SU-DHL-6 (cell line): Measurements from ENCODE around the gene TFB1M.

Source experiments
- H2AFZ ChIP-seq: fragments of 200-600 bp; sonication (generic); 2 replicates; pipeline ENCODE4 v1.6.1; 2014; ENCODE audit warnings: low read depth, mild to moderate bottlenecking, moderate library complexity, mixed read lengths, antibody characterized with exemption, low read length; ENCODE audit not compliant: severe bottlenecking
- H3F3A ChIP-seq: fragments of 200-600 bp; shearing (Covaris generic); 2 replicates; pipeline ENCODE4 v1.6.0; 2016; ENCODE audit warnings: antibody characterized with exemption, mild to moderate bottlenecking; ENCODE audit not compliant: insufficient read depth
- H3K27ac ChIP-seq: fragments of 200-600 bp; sonication (generic); 2 replicates; pipeline ENCODE4 v1.5.1; 2016; ENCODE audit warnings: low read depth, mild to moderate bottlenecking, low read length, moderate library complexity, mixed read lengths
- H3K27me3 ChIP-seq: fragments of 200-600 bp; sonication (generic), shearing (Covaris generic); 2 replicates; pipeline ENCODE4 v1.6.0; 2014; ENCODE audit warnings: mild to moderate bottlenecking, low read length
- H3K36me3 ChIP-seq: fragments of 200-600 bp; sonication (generic); 2 replicates; pipeline ENCODE4 v1.6.1; 2014; ENCODE audit warnings: mild to moderate bottlenecking, low read length, mixed read lengths
- H3K4me2 ChIP-seq: fragments of 300-600, 200-600 bp; shearing (Covaris generic), sonication (generic); 2 replicates; pipeline ENCODE4 v1.6.0; 2014; ENCODE audit warnings: low read length, low read depth, mild to moderate bottlenecking; ENCODE audit not compliant: poor library complexity, severe bottlenecking
- H3K4me3 ChIP-seq: fragments of 200-600 bp; sonication (generic); 2 replicates; pipeline ENCODE4 v1.5.1; 2014; ENCODE audit warnings: antibody characterized with exemption, low read length, mild to moderate bottlenecking, mixed read lengths; ENCODE audit not compliant: insufficient read depth, poor library complexity, severe bottlenecking
- H3K79me2 ChIP-seq: fragments of 200-600 bp; sonication (generic); 2 replicates; pipeline ENCODE4 v1.6.1; 2014; ENCODE audit warnings: mild to moderate bottlenecking, low read length, moderate library complexity; ENCODE audit not compliant: insufficient read depth
- H3K9ac ChIP-seq: fragments of 200-600 bp; sonication (generic); 2 replicates; pipeline ENCODE4 v1.7.0; 2014; ENCODE audit warnings: mild to moderate bottlenecking, low read length
- H3K9me2 ChIP-seq: fragments of 200-600 bp; sonication (generic); replicated peaks from 2 replicates; pipeline ENCODE4 v1.6.1; 2014; ENCODE audit warnings: low read length; ENCODE audit not compliant: insufficient read depth
- H3K9me3 ChIP-seq: fragments of 200-600 bp; sonication (generic); 2 replicates; pipeline ENCODE4 v1.6.1; 2014; ENCODE audit warnings: low read length, mixed read lengths; ENCODE audit not compliant: insufficient read depth
- H4K20me1 ChIP-seq: fragments of 200-600 bp; sonication (generic); 2 replicates; pipeline ENCODE4 v1.6.1; 2014; ENCODE audit warnings: low read depth, mild to moderate bottlenecking, antibody characterized with exemption, low read length, moderate library complexity, mixed read lengths
- EZH2phosphoT487 ChIP-seq: fragments of 200-600 bp; sonication (generic), shearing (Covaris generic); conservative IDR thresholded peaks from 2 replicates; pipeline ENCODE4 v1.6.1; 2018; ENCODE audit warnings: mild to moderate bottlenecking, antibody characterized with exemption, low read length, moderate library complexity, mixed read lengths
- TF ChIP-seq, protein P1 (sequence below): fragments of 200-600 bp; sonication (generic); IDR thresholded peaks from one replicate; pipeline ENCODE4 v1.5.1; 2017; ENCODE audit warnings: antibody characterized with exemption, mild to moderate bottlenecking, low read length, moderate library complexity; ENCODE audit not compliant: insufficient read depth, poor library complexity, severe bottlenecking

TFB1M gene

DNA sequence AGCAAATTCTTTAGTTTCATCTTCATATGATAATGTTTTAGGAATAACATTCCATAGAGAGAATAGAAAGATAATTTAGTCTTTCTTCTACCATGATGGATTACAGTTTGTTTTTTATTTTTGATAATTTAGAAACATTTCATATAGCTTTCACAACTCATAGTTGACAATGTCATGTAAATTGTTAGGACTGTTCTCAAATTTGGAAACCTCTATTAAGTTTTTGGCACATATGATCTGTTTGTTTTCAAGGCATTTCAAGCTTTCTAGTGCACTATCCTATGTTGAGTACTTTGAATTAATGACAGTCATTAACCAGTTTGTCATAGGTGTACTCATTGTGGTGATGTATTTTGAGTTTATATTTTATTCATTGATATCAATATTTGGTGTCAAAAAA is 10.7 kb upstream of the TFB1M start:
- no peaks in the 10 kb centered on the region for H4K20me1 ChIP-seq
- H3K36me3 ChIP-seq, result no peaks in the 10 kb centered on the region
- H3F3A ChIP-seq, result no peaks in the 10 kb centered on the region
- no peak overlapping the region for H3K4me2 ChIP-seq
- no peak overlapping the region for H3K9ac ChIP-seq
- TF ChIP-seq, protein P1, sequence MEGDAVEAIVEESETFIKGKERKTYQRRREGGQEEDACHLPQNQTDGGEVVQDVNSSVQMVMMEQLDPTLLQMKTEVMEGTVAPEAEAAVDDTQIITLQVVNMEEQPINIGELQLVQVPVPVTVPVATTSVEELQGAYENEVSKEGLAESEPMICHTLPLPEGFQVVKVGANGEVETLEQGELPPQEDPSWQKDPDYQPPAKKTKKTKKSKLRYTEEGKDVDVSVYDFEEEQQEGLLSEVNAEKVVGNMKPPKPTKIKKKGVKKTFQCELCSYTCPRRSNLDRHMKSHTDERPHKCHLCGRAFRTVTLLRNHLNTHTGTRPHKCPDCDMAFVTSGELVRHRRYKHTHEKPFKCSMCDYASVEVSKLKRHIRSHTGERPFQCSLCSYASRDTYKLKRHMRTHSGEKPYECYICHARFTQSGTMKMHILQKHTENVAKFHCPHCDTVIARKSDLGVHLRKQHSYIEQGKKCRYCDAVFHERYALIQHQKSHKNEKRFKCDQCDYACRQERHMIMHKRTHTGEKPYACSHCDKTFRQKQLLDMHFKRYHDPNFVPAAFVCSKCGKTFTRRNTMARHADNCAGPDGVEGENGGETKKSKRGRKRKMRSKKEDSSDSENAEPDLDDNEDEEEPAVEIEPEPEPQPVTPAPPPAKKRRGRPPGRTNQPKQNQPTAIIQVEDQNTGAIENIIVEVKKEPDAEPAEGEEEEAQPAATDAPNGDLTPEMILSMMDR, result no peak
- no peak overlapping the region for H3K27ac ChIP-seq
- no peak overlapping the region for H3K4me3 ChIP-seq
- H3K79me2 ChIP-seq, result no peaks in the 10 kb centered on the region
- no peaks in the 10 kb centered on the region for H3K9me3 ChIP-seq
- no peaks in the 10 kb centered on the region for H3K9me2 ChIP-seq
- no peak overlapping the region for H2AFZ ChIP-seq
- no peaks in the 10 kb centered on the region for H3K27me3 ChIP-seq

DNA sequence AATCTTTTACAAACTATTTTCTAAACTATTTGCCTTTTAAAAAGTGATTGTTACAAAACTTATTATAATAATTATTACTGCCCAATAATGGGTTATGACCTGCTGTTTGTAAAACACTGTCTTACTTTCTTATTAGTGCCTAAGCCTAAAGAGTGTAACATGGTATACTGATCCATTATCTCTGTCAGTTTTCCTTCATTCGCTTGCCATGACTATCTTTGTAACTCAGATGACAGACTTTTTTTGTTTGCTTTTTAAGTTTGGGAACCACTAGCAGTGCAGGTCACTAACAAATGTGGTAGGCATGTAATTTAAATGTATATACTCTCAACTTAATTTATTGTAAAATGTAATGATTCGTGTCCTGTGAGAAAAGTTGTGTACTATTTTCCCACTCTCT is 9.9 kb upstream of the TFB1M start:
- no peaks in the 10 kb centered on the region for H3K27me3 ChIP-seq
- no peak overlapping the region for H3K4me2 ChIP-seq
- H3K79me2 ChIP-seq, result no peaks in the 10 kb centered on the region
- no peaks in the 10 kb centered on the region for H3K36me3 ChIP-seq
- TF ChIP-seq EZH2phosphoT487, result no peak
- TF ChIP-seq, protein P1, result no peak
- H2AFZ ChIP-seq, result no peak overlapping the region
- no peaks in the 10 kb centered on the region for H3K9me3 ChIP-seq
- no peak overlapping the region for H3K9ac ChIP-seq
- H3F3A ChIP-seq, result no peaks in the 10 kb centered on the region
- H4K20me1 ChIP-seq, result no peaks in the 10 kb centered on the region
- H3K4me3 ChIP-seq, result no peak overlapping the region
- no peak overlapping the region for H3K27ac ChIP-seq
- no peaks in the 10 kb centered on the region for H3K9me2 ChIP-seq

DNA sequence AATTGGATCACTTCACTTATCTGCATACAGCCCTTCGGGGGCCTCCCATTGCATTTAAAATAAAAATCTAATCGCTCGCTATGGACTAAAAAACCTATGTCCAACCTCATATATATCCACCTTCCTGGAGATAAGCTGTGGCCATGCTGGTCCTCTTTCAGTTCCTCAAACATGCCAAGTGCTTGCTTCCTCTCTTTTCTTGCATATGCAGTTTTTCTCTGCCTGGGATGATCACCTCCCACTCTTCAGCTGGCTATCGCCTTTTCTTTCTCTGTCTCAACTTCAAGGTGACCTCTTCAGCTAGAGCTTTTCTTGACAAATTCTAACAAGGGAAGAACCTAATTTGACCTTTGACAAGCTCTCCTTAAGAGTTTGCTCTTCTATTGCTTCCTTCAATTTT is 5.6 kb upstream of the TFB1M start:
- H3K9me2 ChIP-seq, result no peaks in the 10 kb centered on the region
- H3K27me3 ChIP-seq, result no peaks in the 10 kb centered on the region
- H3K4me2 ChIP-seq, result no peak overlapping the region
- no peak for TF ChIP-seq EZH2phosphoT487
- TF ChIP-seq, protein P1, result no peak
- H3K79me2 ChIP-seq, result no peaks in the 10 kb centered on the region
- H4K20me1 ChIP-seq, result no peaks in the 10 kb centered on the region
- no peak overlapping the region for H3K27ac ChIP-seq
- no peak overlapping the region for H2AFZ ChIP-seq
- H3F3A ChIP-seq, result peaks cover 22% of the 10 kb centered on the region
- no peak overlapping the region for H3K9ac ChIP-seq
- H3K4me3 ChIP-seq, result no peak overlapping the region
- H3K9me3 ChIP-seq, result no peaks in the 10 kb centered on the region
- H3K36me3 ChIP-seq, result no peaks in the 10 kb centered on the region

DNA sequence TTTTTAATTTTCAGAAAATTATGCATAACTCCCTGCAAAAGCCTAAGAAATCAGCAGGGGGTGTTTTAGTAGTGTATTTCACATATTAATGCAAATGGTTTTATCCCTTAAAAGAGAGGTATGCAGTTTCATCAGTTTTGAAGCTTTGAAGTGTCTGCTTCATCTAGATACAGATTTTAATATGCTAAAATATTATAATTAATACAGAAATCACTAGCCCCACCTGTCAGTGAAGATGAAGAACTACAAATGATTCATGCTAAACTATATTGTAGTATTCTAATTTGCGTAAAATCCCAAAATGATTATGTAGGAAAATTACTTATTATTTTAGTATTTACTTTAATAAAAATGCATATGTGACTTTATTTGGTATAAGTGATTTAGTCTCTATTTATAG is 2.9 kb upstream of the TFB1M start:
- H3K79me2 ChIP-seq, result peaks cover 21% of the 10 kb centered on the region
- H3K9me2 ChIP-seq, result no peaks in the 10 kb centered on the region
- no peaks in the 10 kb centered on the region for H3K9me3 ChIP-seq
- no peak for TF ChIP-seq EZH2phosphoT487
- TF ChIP-seq, protein P1, result no peak
- H3K9ac ChIP-seq, result no peak overlapping the region
- no peaks in the 10 kb centered on the region for H3K36me3 ChIP-seq
- H3K27me3 ChIP-seq, result no peaks in the 10 kb centered on the region
- H3K4me3 ChIP-seq, result no peak overlapping the region
- peak overlapping the region; percentile 52 for H2AFZ ChIP-seq
- peaks cover 25% of the 10 kb centered on the region for H3F3A ChIP-seq
- H4K20me1 ChIP-seq, result no peaks in the 10 kb centered on the region
- H3K27ac ChIP-seq, result no peak overlapping the region
- H3K4me2 ChIP-seq, result no peak overlapping the region
